NCI-H345 (cell line): ENCODE data around the gene BRPF1.
A peak's percentile ranks its signal among the peaks of the same experiment; 100 is the strongest.

ENCODE experiments used
- DNase-seq: peaks from one replicate; lab custom pipeline; 2025; lab: John Stamatoyannopoulos, UW

BRPF1 gene

DNA sequence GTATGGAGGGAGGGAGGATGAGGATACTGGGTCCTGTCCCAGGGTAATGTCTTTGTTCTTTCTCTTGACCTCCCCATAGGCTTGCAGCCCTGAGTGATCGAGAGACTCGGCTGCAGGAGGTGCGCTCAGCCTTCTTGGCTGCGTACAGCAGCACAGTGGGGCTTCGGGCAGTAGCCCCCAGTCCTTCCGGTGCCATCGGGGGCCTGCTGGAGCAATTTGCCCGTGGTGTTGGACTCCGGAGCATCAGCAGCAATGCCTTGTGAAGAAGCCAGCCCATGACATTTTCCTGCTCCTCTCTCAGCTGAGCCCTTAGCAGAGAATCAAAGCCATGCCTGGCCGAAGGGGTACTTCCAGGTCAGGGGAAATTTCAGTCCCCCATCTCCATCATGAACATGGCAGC is 29.8 kb upstream of the BRPF1 start:
- DNase-seq: no peak

DNA sequence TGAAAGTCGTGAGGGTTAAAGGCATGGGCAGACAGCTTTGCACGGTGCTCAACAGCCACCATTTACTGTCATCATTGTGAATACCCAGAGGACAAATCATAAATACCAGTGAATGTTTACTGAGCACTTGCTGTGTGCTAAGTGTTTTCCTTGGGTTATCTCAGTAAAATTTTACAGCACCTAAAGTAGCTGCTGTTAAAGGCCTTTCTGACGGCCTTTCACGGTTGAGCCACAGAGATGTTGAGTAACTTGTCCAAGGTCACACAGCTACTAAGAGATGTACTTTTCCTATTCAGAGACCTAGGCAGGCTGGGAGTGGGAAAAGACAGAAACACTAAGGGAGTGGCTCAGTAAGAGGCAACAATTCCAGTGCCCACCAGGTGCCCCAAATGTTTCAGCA is 28.3 kb upstream of the BRPF1 start:
- DNase-seq: no peak

DNA sequence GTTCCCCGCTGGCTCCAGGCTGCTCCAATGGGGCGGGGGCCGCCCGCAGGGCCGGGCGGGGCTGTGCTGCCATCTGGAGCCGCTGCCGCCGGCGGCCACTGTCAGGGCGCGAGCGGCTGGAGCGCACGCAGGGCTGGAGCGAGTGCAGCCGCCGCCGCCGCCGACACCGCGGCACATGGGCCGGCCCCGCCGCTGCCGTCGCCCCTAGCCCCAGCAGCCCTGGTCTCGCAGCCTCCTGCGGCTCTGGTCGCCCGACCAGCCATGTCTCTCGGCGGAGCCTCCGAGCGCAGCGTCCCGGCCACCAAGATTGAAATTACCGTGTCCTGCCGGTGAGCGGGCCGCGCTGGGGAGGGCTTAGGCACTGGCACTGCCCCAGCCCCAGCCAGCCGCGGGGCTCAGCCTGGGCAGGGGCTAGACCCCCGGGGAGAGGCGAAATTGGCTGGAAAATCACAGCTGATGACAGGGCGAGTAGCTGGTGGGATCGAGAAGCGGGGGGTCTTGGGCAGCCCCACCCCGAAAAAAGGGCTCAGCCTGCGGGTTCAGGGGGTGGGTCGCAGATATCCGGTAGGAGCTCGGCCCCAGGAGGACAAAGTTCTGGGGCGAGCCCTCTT is 27.7 kb upstream of the BRPF1 start, which contains the start of gene CPNE9:
CPNE9 (plus strand) TSS at position 98 of the 611 bp plus-strand sequence; CDS start at position 262, 164 bp downstream.
- DNase-seq: no peak

DNA sequence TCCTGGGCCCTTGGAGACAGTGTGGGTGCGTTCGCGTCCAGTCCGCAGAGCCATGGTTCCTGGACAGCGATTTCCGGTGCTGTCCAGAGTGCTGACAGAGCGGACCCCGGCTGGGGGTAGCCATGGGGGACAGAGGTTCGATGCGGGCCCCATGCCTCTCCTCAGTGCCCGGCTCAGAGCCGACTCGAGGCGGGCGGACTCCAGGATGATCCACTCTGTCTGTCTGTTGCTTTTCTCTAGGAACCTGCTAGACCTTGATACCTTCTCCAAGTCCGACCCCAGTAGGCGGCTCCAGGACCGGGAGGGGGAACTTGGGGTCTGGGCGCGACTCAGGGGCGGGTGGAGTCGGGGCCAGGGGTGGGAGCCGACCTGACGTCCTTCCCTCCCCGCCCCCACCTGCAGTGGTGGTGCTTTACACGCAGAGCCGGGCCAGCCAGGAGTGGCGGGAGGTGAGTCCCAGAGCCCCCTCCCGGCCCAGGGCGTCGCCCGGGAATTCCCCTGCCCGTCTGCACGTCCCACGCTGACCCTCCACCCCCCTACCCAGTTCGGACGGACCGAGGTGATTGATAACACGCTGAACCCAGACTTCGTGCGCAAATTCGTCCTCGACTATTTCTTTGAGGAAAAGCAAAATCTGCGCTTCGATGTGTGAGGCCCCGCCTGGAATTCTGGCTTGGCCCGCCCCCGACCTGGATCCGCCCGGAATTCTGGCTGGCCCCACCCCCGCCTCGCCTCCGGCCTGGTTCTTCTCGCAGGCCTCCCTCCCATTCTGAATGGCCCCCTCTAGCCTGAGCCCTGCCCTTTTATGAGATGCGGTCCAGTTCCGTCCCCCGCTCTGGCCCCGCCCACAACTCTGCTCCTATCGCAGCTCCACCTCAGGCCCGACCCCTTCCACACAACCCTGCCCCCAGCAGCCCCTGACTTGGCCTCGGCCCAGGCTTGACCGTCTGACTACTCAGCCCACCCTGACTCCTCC is 26.9 kb upstream of the BRPF1 start:
- peak; percentile 19 for DNase-seq

DNA sequence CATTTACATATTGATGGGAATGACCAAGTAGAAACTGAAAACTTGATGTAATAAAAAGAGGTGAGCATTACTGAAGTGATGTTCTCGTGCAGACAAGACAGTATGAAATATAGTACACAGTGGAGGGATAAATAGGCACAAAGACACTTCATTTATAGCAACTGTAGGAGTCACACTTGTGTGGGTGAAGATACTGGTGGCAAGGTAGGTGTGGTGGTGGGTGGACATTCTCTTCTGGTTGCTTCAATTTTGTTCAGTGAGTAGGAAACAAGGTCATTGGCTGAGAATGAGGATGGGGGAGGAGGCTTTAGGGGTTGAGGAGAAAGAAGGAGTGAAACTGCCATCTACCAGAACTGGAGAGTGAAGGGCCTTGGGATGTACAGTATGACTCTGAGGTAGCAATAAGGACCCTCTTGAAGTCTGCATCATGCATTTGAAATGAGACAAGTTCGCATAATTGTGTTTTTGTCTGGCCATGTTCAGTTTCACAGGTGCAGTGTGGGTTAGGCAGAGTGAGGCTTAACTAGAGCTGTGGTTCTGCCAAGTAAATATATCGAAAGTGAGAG is 21.3 kb upstream of the BRPF1 start:
- no peak for DNase-seq

DNA sequence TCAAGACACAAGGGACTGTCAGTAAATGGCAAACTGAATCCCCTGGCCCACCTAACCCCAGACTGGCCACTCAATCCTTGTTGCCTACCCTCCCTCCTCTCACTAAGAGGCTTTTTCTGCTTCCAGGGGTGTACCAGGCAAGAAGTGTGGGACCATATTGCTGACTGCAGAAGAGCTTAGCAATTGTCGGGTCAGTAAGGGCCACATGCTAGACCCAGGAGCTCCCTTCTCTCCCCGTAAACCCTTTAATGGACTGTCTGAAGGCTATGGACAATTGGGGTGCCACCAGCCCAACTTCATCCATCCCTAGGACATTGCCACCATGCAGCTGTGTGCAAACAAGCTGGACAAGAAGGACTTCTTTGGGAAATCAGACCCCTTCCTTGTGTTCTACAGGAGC is 19.1 kb upstream of the BRPF1 start:
- no peak for DNase-seq

DNA sequence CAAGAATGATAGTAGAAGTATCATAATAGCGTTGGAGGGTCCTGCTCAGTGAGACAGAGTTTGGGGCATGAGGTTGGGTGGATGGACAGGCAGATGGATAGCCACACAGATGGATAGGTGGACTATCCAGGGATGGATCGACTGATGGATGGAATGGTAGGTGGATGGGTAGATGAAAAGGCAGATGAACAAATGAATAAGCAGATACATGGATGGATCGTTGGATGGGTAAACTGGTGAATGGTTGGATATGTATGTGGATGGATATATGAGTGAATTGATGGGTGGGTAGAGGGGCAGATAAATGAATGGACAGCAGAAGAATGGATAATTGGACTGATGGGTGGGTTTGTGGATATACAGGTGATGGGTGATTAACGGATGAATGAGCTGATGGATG is 18.4 kb upstream of the BRPF1 start:
- DNase-seq: no peak

DNA sequence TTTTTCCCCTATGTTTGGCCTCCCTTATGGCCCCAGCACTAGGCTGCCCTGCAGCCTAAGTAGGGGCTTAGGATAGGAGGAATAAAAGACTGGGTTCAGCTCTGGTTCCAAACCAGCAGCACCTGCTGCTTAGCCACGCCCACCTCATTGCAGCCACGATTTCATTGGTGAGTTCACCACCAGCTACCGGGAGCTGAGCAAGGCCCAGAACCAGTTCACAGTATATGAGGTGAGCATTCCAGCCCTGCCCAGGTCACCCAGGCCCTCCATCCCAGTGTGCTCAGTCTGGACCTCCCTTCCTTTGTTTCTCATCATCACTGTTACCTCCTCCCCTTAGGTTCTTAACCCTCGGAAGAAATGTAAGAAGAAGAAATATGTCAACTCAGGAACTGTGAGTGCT is 16.4 kb upstream of the BRPF1 start:
- DNase-seq: no peak

DNA sequence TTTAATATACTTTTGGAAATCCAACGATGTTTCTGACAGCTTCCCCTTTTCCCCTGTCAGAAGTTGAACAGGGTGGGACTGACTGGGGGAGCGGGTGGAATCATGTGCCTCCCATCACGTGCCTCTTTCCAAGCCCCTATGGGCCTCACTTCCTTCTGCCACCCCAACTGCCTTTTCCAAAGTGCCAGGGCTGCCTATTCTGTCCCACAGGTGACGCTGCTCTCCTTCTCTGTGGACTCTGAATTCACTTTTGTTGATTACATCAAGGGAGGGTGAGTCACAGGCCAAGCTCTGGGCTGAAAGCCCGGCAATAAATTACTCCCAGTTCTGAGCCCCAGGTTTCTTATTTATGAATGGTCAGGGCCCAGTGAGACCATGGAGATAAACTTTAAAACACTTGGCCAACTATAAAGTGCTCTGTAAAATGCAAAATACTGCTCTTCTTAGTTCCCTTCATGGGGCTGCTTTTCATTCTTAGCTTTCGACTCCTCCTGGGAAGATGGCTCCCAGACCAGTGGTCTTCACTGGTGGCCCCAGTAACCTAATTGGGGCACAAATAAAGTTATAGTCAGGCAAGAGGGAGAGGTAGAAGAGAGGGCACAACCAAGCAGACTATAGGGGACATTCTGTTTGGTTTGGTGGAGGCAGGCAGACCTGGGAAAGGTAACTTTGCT is 15.6 kb upstream of the BRPF1 start:
- no peak for DNase-seq

DNA sequence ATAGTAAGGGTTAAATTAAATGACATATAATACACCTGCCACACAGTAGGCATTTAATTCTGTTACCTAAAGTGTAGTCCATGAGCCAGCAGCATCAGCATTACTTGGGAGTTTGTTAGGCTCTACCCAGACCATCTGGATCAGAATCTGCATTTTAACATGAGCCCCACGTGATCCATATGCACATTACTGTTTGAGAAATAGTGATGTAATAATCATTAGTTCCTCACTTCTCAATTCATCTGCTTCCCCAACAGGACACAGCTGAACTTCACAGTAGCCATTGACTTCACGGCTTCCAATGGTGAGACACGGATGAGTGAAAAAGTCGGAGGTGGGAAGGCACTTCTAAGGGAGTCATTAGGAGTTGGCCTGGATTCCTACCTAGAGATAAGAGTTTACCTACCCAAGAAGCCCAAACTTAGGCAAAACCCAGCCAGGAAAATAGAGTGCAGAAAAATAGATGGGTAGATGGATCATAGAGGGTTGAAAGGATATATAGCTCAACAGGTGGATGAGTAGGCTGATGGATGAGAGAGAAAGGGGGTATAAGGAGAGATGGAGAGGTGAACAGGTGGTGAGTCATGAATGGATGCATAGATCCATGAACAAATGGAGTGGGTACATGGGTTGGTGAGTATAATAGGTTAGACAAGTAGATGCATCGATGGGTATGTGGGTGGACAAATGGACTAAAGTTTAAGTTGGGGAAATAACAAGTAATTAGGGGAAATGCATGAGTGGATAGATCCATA is 14.6 kb upstream of the BRPF1 start:
- no peak for DNase-seq

DNA sequence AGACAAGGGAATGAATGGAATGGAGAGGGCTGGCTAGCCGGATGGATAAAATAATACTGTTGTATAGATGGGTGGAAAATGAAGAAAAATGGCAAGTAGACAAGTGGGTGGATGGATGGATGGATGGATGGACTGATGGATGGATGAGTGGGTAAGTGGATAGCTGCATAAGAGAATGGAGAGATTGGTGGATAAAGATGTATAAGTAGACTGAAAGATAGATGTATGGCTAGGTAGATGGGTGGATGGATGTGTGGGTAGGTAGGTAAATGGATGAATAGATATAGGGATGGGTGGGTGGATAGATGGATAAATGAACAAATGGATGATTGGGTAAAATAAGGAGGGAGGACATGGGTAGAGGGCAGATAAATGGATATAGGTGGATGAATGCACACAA is 14.0 kb upstream of the BRPF1 start:
- DNase-seq: no peak

DNA sequence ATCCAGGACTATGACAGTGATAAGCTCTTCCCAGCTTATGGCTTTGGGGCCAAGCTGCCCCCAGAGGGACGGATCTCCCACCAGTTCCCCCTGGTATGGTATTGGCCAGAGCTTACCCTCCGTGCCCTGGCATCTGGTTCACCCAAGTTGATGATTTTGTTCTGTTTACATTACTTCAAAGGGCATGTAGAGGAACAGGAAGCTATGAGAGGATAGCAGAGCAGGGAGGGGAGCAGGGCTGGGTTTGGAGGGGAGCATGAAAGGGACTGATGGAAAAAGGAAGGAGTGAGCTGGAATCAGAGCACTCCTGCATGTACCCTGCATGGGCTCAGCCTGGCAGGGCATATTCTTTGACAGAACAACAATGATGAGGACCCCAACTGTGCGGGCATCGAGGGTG is 13.4 kb upstream of the BRPF1 start:
- no peak for DNase-seq

DNA sequence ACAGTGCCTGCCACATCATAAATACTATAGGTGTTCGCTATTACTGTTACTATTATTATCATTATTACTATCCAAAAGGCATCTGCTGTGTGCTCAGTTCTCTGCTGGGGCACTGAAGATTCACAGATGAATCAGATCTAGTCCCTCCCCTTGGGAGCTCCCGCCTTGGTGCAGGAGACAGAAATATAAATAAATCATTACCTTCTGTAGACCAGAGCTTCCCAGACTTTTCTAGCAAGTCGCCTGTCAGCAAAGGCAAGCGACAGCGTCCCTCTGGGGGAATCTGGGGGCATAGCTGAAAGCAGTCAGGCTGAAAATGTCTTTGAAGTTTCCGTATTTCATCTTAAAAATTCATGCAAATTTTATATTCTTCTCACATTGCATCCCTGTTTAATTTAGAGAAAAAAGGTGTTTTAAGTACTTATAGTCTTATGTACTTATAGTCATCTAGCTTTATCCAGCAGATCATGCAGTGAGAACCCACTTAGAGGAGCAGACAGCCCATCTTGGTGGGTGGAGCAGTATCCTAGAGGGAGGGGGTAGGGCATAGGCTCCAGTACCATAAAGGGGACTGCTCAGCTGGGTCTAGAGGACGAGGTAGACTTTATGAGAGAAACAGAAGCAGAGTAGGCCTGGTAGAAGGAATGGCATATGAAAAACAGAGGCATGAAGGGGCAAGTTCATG is 10.4 kb upstream of the BRPF1 start:
- DNase-seq: no peak

DNA sequence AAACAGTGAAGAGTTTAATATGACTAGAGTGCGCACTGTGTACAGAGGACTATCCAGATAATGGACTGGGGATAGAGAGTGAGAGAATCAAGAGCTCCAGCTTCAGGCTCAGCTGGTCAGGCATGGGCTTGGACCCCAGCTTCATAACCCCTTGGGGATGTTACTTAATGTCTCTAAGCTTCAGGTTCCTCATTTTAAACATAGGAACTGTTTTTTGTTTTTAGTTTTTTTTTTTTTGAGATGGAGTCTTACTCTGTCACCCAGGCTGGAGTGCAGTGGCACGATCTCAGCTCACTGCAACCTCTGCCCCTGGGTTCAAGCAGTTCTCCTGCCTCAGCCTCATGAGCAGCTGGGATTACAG is 9.9 kb upstream of the BRPF1 start:
- no peak for DNase-seq

DNA sequence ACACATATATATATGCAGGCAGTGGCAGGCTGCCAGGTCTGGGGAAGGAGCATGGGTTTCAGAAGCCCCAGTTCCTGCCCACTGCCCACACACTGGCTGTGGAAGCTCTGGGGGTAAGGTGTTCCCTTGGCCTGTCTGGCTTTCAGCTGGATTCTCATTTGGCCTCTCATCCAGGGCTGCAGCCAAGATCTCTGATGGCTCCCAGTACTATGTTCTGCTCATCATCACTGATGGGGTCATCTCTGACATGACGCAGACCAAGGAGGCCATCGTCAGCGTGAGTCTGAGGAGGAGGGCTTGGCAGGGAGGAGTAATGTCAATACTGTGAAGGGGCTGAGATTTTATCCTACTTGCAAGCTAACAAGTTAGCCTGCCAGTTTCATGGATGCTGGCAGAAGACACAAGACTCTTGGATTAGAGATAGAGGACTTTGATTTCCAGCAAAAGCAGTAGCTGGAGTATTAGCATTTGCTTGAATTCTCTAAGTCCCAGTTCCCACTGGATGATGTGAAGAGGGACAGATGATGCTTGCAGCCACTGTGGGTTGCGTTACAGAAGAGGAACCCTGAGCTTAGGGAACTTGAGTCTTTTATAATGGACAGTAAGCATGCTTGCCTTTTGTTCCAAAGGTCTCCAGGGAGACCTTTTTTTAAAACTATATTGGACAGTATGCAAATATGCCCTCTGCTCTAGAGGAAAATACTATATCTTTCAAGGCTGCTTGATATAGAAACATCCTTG is 5.6 kb upstream of the BRPF1 start:
- no peak for DNase-seq

DNA sequence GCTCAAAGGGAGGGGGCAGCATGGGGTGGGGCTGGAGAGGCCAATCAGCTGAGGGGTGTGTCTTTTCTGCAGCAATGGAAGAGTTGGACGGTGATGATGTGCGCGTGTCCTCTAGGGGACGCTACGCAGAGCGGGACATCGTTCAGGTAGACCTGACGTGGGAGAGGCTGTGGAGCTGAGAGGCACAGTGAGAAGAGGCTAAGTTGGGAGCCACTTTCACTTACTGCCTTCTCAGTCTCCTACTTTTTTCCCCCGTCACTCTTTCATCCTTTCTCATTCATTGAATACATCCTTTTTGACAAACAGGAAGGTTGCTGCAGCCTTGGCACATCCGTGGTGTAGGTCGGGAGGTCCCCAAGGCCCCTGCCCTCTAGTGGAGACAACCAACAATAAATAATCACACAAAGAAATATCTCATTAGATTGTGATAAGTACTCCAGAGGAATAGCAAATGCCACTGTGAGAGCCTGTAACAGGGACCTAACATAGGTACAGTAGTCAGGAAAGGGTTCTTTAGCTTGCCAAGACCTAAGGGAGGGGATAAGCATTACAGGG is 4.4 kb upstream of the BRPF1 start:
- peak; percentile 13 for DNase-seq

DNA sequence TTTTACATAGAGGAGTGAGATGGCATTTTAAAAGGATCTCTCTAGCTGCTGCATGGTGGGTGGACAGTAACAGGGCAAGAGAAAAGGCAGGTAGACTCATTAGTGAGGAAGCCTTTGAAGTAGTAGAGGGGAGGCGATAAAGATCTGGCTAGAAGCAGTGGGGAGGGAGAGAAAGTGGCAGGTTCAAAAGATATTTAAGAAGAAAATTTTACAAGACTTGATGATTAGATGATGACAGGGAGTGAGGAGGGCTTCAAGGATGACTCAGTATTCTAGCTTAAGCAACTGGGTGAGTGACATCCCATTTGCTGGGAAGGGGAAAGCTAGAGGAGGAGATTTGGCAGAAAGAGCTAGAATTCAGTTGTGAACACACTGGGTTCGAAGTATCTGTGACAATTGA is 3.8 kb upstream of the BRPF1 start:
- no peak for DNase-seq

DNA sequence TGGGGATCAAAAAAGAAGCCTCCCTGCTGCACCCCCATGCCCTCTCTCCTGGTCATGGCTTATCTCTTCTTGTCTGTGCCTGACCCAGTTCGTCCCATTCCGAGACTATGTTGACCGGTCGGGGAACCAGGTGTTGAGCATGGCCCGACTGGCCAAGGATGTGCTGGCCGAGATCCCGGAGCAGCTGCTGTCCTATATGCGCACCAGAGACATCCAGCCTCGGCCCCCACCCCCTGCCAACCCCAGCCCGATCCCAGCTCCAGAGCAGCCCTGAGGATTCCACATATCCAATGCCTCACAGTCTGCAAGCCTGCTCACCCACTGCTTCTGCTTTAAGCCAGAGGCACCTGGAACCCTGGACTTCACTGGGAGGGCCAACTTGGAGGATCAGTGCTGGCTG is 2.1 kb upstream of the BRPF1 start:
- DNase-seq: no peak

DNA sequence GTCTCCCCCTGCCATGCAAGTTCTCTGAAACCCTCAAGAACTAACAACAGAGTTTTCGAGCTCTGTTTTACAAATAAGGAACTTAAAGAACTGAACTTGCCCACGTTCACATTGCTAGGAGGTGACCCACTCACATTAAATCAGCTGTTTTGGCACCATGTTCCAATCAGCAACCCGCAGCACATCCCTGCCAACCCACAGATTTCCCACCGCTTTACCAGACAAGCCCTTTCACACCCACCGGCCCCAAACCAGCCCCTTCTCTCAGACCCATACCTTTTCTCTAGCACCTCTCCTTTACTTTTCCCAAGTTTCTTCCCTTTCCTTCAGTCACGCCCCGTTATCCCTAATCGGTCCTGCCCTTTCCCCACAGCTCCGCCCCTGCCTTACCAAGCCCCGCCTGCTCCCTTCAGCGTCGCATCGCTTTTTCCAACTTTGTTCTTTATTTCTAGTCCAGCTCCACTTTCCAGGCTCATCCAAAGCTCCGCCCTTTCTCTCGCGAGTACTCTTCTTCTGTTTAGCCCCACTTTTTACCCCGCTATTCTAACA is 804 bp upstream of the BRPF1 start:
- DNase-seq: peak; percentile 83
